Measurements from ENCODE around the gene ZNF750.

Gene ZNF750

GRCh38 chr17:82810644-82811430, 29.0 kb downstream of the ZNF750 start:
- no peak for DNase-seq

- DNase-seq: peak; percentile 9
Measured at GRCh38 chr17:82808921-82809905, 30.6 kb downstream of the ZNF750 start.

- no peak for DNase-seq
Measured at GRCh38 chr17:82808006-82808405, 31.8 kb downstream of the ZNF750 start.

- no peak for DNase-seq
Measured at GRCh38 chr17:82807562-82807961, 32.3 kb downstream of the ZNF750 start.

- no peak for DNase-seq
Measured at GRCh38 chr17:82807101-82807500, 32.7 kb downstream of the ZNF750 start.

DNA sequence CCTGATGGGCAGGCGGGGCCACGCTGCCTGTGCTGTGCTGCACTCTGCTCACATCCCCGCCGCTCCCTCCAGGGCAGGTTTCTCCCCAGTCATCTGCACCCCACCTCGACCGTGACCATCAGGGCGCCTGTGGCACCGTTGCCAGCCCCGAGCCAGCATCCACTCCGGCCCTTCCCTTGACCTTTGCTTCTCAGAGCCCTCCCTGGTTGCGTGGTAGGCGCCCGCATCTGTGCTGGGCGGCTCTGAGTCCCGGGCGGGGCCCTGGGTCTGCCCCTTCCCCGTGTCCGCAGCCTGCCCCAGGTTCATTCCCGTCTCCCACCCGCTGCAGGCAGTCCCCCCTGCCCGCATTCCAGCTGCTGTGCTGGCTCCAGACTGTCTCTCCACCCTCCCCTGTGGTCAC, 33.2 kb downstream of the ZNF750 start:
- no peak for DNase-seq

DNA sequence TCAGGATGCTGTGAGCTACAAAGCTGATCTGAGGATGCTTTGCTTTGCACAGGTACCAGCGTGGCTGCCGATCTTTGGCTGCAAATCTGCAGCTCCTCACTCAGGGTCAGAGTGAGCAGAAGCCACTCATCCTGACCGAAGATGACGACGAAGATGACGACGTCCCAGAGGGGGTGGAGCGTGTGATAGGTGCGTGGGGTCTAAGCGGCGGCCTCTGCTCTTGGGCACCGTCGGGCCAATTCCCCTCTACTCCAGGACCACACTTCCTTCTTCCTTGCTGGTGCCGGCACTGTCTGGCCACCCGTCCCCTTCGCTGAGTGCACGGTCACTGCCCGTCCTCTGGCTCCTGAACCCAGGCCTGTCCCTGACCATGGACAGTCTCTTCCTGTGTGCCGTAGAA, 34.0 kb downstream of the ZNF750 start:
- no peak for DNase-seq

- DNase-seq: no peak
Measured at GRCh38 chr17:82805254-82805653, 34.6 kb downstream of the ZNF750 start.

DNA sequence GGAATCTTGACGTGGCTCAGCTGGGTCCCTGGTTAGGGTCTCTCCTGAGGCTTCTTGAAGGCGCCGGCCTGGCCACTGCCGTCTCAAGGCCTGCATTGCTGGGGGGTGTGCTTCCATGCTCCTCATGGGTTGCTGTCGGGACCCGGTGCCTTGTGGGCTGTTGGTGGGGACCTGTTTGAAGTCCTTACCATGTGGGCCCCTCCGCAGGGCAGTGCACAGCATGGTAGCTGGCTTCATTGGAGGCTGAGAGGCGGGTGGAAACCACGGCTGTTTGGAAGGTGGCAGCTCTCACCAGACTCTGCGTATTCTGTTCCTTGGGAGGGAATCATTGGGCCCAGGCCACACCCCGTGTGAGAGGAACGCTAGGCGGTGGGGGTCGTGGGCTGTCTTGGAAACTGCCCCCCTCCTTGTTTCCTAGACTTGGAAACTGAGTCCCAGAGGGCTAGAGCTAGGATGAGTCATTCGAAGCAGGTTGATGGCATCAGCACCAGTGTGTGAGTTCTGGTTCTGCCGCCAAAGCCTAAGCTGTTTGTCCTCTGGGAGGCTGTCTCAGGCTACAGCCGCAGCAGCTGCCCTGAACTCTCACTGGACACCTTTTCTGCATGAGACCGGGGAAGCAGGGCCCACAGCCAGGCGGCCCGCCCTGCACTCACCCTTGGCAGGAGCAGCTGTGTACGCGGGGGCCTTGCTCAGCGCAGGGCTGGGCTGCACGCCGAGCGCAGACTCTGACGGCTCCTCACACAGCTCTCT, 35.2 kb downstream of the ZNF750 start:
- DNase-seq: no peak

DNA sequence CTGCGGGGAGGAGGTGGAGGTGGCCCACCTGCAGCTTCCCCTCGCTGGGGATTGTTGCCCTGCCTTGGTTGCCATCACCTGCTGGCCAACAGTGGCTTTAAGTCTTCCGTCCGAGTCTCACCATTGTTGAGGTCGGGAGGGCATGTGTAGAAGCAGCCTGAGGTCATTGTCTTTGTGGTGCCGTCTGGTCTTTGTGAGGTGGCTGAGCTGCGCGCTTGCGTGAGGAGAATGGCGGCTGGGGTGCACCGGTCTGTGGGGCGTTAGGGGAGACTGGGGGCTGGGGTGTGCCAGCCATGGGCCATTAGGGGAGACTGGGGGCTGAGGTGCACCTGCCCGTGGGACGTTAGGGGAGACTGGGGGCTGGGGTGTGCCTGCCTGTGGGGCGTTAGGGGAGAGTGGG, 36.2 kb downstream of the ZNF750 start:
- DNase-seq: no peak

- no peak for DNase-seq
Measured at GRCh38 chr17:82803185-82803584, 36.6 kb downstream of the ZNF750 start.

DNA sequence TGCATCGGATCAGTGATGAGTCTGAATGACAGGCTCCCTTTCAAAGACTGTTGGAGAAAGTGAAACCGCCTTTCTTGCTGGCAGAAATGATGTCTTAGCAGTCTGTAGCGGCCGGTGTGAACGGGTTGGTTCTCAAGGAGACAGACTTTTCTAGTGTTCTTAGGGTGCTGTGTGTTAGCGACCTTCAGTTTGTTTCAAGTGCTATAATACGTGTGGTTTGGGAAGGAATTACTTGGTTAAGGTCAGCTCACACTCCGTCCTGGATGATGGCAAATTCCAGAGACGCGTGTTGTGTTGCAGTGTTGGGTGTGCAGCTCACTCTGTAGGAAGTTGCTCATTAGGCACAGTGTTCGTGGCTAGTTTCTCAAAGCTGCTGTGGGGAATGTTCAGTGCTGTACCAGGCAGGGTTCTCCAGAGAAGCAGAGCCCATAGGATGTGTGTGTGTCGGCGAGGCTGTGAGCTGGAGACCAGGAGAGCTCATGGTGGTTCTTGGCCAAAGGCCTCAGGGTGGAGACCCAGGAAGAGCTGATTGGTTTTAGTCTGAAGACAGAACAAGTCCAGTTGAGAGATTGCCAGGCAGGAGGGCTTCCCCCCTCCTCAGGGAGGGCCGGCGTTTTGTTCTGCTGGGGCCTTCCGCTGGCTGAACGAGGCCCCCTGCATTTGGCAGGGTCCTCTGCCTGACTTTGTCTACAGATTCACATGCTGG, 37.6 kb downstream of the ZNF750 start:
- no peak for DNase-seq

- DNase-seq: no peak
Measured at GRCh38 chr17:82801377-82801970, 38.3 kb downstream of the ZNF750 start.

DNA sequence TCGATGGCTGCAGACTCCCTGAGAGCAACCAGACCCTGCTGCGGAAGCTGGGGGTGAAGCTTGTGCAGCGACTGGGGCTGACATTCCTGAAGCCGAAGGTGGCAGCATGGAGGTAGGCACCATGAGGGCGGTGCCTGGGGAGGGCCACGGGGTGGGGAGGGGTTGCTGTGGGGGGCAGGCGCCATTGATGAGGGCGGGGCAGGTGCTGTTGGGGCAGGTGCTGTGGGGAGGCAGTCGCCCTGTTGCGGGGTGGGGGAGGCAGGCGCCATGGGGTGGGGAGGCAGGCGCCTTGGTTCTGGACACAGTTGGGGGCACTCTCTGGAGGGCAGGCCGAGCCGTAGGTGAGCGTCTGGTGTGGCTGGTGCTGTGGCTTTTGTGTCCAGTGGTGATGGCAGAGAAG, 38.9 kb downstream of the ZNF750 start:
- DNase-seq: no peak

- DNase-seq: no peak
Measured at GRCh38 chr17:82799591-82799990, 40.2 kb downstream of the ZNF750 start.

GRCh38 chr17:82798752-82799151, 41.1 kb downstream of the ZNF750 start:
- DNase-seq: no peak

DNA sequence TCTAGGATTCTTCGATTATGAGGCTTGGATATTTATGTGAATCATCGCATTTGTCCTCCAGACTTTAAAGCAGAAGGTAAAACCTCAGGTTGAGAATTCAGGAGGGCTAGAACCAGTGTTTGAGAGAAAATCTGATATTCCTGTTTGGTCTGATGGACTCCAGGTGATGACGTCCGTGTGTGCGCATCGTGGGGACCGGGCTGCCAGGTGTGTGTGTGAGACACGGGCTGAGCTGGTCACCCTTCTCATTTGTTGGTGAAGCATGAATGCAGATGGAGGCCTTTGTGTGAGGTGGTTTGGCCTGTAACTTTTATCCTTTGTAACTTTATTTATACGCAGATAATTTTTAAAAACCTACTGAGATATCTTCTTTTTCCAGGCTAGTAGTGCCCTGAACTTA, 42.8 kb downstream of the ZNF750 start:
- no peak for DNase-seq

DNA sequence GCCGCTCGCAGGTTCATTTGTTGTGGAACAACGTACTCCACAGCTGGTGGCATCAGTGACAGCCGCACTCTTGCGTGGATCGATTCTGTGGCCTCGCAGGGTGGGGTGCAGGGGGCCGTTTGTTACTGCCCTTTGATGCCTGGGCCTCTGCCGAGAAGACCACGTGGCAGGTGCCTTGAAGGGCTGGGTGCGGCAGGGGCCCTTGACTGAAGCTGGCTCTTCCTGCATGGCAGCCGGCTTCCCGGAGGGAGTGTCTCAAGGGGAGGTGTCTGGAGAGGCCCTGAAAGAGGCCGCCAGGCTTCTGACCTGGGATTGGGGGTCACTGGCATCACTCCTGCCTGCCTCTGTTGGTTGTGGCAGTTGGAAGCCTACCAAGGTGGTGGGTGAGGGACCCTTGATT, 44.2 kb downstream of the ZNF750 start:
- no peak for DNase-seq

GRCh38 chr17:82794781-82795482, 44.9 kb downstream of the ZNF750 start:
- no peak for DNase-seq

GRCh38 chr17:82793974-82794630, 45.7 kb downstream of the ZNF750 start:
- no peak for DNase-seq

GRCh38 chr17:82791532-82791931, 48.3 kb downstream of the ZNF750 start:
- DNase-seq: no peak

Data from DMS79 treated with DMSO at 0.1 percent for 48 hours (cell line).